ENCODE results near the gene IFNAR1. TPM values are rescaled to one million over a fixed set of nuclear protein-coding genes. Genes with fewer than 3 reads are reported as not detected.

Gene IFNAR1
- total and polyA plus RNA-seq, 2 of the 8 experiments (the other 6 are each of a cell fraction or from before 2014, with no cell fraction given), result 3.1 to 17.1 TPM

DNA sequence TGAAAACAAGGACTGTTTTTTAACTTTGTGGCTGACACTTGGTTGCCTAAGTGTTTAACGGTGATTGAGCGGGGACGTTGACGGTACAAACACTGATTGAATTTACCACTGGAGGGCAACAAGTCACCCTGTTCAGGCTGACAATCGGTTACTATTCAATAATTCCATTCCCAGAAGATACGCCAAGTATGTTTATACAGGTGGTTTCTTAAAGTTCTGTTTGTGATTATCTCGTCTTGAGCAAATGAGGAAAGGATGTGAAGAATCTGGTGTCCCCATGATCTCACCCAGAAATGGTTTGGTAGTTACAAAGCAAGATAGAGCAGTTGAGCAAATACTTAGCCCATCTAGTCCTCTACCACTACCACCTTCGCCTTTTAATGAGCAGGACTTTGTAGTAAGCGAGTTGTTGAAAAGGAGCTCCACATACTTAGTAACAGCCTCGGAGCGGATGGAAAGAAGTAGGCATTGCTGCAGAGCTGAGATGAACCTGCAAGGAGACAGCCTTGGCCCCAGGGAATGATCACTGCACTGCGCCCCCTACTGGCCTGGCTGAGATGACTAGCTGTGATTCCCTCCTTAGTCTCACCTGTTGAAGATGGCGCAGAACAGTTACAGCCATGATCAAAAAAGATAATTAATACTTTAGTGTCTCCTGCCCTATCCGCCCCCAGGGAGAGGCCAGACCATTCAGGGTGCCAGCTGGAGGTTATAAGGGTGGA is 36.3 kb downstream of the IFNAR1 start:
- H2BK12ac ChIP-seq (ENCODE audit: low read depth, low read length), result no peak overlapping the region; the same call in 1 of the 2 replicates
- POLR2A ChIA-PET (ENCODE audit: partially characterized antibody), result interaction anchor here (0.7 to 4.1 kb wide), 27 partner anchors 9 to 161 kb away, joined by 3 to 19 read pairs (median 5); partner anchors contain the start of genes IFNAR1, IFNAR2 and IL10RB
- peak; percentile 65 to 96 for DNase-seq (ENCODE audit: low read depth in 1 of 2, low spot score in 2 of 2)
- H3K4me2 ChIP-seq (ENCODE audit: insufficient read depth in 1 of 2, low read depth in 2 of 2, low read length in 2 of 2), result peak overlapping the region; percentile 65 to 74
- no peak overlapping the region; a peak in 1 of 7 replicates for H3K9ac ChIP-seq (replicated peaks in 1 of 4; ENCODE audit: extremely low read depth in 1 of 4, low read depth in 3 of 4, low read length in 3 of 4)
- CTCF ChIA-PET (ENCODE audit: partially characterized antibody), result interaction anchor here (0.6 to 3.8 kb wide), 52 partner anchors 8 to 420 kb away, joined by 3 to 44 read pairs (median 5); partner anchors contain the start of genes IFNAR2, IFNGR2, IL10RB and TMEM50B
- H3K4ac ChIP-seq (replicated peaks; ENCODE audit: insufficient read length, low read depth, low read length), result no peak overlapping the region
- H2BK120ac ChIP-seq (replicated peaks; ENCODE audit: low read depth, low read length), result no peak overlapping the region
- no peak overlapping the region for H2BK15ac ChIP-seq (ENCODE audit: low read length)
- peaks cover 0 to 14% (median 8%) of the 10 kb centered on the region in 4 experiments; a peak in 6 of 7 replicates for H3K4me1 ChIP-seq (replicated peaks in 1 of 4; ENCODE audit: control insufficient read depth in 3 of 4, insufficient read depth in 4 of 4, low read length in 3 of 4)
- H3K18ac ChIP-seq (ENCODE audit: extremely low read depth, low read length), result no peak overlapping the region
- 45% methylated on average over 14 of the region's 14 CpGs; no CpG with 5 or more reads in 1 of the 2 experiments for WGBS, 2 experiments (ENCODE audit: extremely low coverage in 1 of 2, insufficient coverage in 1 of 2, insufficient read length in 1 of 2, insufficient replicate concordance in 2 of 2, low coverage in 1 of 2, low lambda C conversion rate in 2 of 2, missing lambda C conversion rate in 1 of 2)
- no peak overlapping the region for H3K23ac ChIP-seq (ENCODE audit: insufficient read length)
- H3K23me2 ChIP-seq (ENCODE audit: low read depth, low read length), result no peaks in the 10 kb centered on the region
- H3K14ac ChIP-seq (ENCODE audit: insufficient read length), result no peak overlapping the region
- no peak overlapping the region for H4K5ac ChIP-seq (ENCODE audit: insufficient read length, low read depth, low read length)
- peak overlapping the region; percentile 1 for H4K91ac ChIP-seq (replicated peaks; ENCODE audit: insufficient read length, low read length)
- H2AFZ ChIP-seq (ENCODE audit: low read length), result no peak overlapping the region
- H2BK5ac ChIP-seq (ENCODE audit: low read depth, low read length), result 0 out of 2 replicates have a peak overlapping the region, but pooled peaks have one; percentile 16
- no peak overlapping the region; the same call in 1 of the 2 replicates for H3K27ac ChIP-seq (ENCODE audit: low read depth, low read length)
- H3K4me3 ChIP-seq (ENCODE audit: extremely low read depth in 1 of 4, insufficient read depth in 2 of 4, low read depth in 3 of 4, low read length in 4 of 4), result peak overlapping the region in 1 of 4 experiments; percentile 47; a peak in 2 of 8 replicates
- H2AK5ac ChIP-seq (ENCODE audit: low read depth, low read length), result no peak overlapping the region
- no peaks in the 10 kb centered on the region for H3K79me1 ChIP-seq (ENCODE audit: low read depth, low read length)
- no peaks in the 10 kb centered on the region; a peak in 1 of 4 replicates for H3K9me3 ChIP-seq (ENCODE audit: insufficient read depth in 2 of 2, low read depth in 1 of 2, low read length in 1 of 2)
- H2BK20ac ChIP-seq (ENCODE audit: low read length), result no peak overlapping the region
- H3K27me3 ChIP-seq (replicated peaks in 1 of 4; ENCODE audit: control insufficient read depth in 3 of 4, extremely low read depth in 1 of 4, insufficient read depth in 3 of 4, low read length in 3 of 4), result no peaks in the 10 kb centered on the region
- H3K79me2 ChIP-seq (ENCODE audit: control insufficient read depth in 1 of 2, insufficient read depth in 2 of 2, low read length in 2 of 2), result no peaks in the 10 kb centered on the region
- no peak overlapping the region for H3K56ac ChIP-seq (replicated peaks; ENCODE audit: insufficient read length, low read depth, low read length)
- FAIRE-seq, result peak; percentile 87
- H4K8ac ChIP-seq (ENCODE audit: extremely low read depth, insufficient read depth, low read length), result no peak overlapping the region
- peaks cover 0 to 6% (median 1%) of the 10 kb centered on the region in 4 experiments; a peak in 3 of 8 replicates for H3K36me3 ChIP-seq (ENCODE audit: control insufficient read depth in 2 of 4, insufficient read depth in 4 of 4, low read length in 3 of 4)
- H4K20me1 ChIP-seq (replicated peaks in 1 of 2; ENCODE audit: control insufficient read depth in 1 of 2, insufficient read depth in 2 of 2, low read length in 2 of 2), result no peaks in the 10 kb centered on the region
- TF ChIP-seq SP1 (IDR thresholded peaks at IDR 0.05; ENCODE audit: low read depth, low read length) (no peak), GABPA (IDR thresholded peaks at IDR 0.05; ENCODE audit: borderline replicate concordance, insufficient read depth, low read length) (0 out of 2 replicates have a peak, but pooled peaks have one; percentile 36), ASH2L (IDR thresholded peaks at IDR 0.05; ENCODE audit: low read length) (no peak), CHD1 (IDR thresholded peaks at IDR 0.05; ENCODE audit: low read depth, low read length) (no peak), CBX5 (IDR thresholded peaks at IDR 0.05; ENCODE audit: low read depth, low read length) (no peak), TEAD4 (IDR thresholded peaks at IDR 0.05; ENCODE audit: low read depth, low read length) (peak; percentile 48; the same call in 1 of the 2 replicates), SIX5 (IDR thresholded peaks at IDR 0.05; ENCODE audit: low read depth, low read length) (no peak), CREB1 (IDR thresholded peaks at IDR 0.05) (0 out of 2 replicates have a peak, but pooled peaks have one; percentile 30), JUN (IDR thresholded peaks at IDR 0.05; ENCODE audit: low read depth, low read length) (no peak), EGR1 (IDR thresholded peaks at IDR 0.05; ENCODE audit: borderline replicate concordance, low read depth, low read length) (no peak), YY1 (IDR thresholded peaks at IDR 0.05; ENCODE audit: low read depth, low read length) (peak; percentile 75)
